Peyer's patch (tissue), 4 donors: ENCODE measurements around the gene AEN.

Experiments used
- POLR2A ChIP-seq, 2 donors: fragments of 450-650 bp; IDR thresholded peaks; one replicate each; pipeline ENCODE4 v1.5.1; 2017; ENCODE audit warnings: antibody characterized with exemption in 2 of 2, mild to moderate bottlenecking in 2 of 2, moderate library complexity in 2 of 2
- TF ChIP-seq, protein P1 (sequence below), 6 experiments: fragments of 450-650 bp in 4 of 6; fragments of 200-600 bp in 2 of 6; sonication (generic) in 1 of 6; IDR thresholded peaks; one replicate each; pipeline ENCODE4 v1.5.1; 2017 to 2019; ENCODE audit warnings: antibody characterized with exemption in 6 of 6, mild to moderate bottlenecking in 3 of 6, moderate library complexity in 1 of 6

DNA sequence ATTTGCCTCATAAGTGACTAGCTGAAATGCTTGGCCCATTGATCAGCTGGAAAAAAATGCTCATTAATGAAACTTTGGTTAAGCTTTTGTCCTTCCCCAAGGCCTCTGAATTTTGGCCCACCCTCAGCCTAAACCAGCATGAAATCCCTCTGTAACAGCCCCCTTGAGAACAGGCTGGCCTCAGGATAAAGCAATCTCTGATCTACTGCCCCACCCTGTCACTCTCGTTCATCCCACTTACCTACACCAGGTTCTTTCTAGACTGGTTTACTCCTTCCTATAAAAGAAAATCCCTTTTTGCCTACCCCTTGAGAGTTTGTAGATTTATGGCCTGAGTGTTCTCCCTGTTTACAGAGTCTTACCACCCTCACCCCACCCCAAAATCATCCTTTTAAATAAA is 3.4 kb upstream of the AEN start:
- TF ChIP-seq, protein P1, sequence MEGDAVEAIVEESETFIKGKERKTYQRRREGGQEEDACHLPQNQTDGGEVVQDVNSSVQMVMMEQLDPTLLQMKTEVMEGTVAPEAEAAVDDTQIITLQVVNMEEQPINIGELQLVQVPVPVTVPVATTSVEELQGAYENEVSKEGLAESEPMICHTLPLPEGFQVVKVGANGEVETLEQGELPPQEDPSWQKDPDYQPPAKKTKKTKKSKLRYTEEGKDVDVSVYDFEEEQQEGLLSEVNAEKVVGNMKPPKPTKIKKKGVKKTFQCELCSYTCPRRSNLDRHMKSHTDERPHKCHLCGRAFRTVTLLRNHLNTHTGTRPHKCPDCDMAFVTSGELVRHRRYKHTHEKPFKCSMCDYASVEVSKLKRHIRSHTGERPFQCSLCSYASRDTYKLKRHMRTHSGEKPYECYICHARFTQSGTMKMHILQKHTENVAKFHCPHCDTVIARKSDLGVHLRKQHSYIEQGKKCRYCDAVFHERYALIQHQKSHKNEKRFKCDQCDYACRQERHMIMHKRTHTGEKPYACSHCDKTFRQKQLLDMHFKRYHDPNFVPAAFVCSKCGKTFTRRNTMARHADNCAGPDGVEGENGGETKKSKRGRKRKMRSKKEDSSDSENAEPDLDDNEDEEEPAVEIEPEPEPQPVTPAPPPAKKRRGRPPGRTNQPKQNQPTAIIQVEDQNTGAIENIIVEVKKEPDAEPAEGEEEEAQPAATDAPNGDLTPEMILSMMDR (IDR thresholded peaks at IDR 0.05) = no peak
- no peak for TF ChIP-seq POLR2A (IDR thresholded peaks at IDR 0.05)
